Measurements from ENCODE around the gene APOL2.

DNA sequence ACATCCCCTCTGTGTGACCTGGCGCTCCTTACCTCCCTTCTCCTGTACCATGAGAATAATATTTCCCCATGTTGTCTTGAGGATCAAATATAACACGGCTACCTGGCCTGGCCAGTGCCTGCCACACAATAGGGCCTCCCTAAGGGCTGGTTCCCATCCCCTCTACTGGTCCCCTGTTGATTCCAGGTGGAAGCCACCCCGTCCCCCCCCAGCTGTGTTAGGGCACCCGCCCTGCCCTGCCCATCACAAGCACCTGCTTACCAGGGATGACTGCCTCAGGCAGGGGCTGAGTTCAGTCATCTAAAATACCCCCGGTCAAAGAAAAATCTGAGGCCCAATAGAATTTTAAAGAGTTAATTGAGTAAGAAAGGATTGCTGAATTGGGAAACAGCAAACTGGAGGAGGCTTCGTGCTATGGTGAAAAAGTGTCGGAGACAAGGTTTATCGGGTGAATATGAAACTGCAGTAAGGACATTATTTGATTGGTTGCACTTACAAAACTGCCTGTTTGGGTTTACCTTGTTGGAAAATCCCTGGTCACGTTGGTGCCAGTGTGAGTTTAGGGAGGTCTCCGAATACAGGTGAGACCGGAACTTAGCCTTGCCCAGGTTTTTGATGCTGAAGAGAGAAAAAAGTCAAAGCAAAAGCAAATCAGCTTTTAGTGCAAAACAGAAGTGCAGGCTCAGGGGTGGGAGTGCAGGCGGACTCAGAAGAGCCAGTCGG lies 18.8 kb upstream of the APOL2 start:
- TF ChIP-seq, protein P1, sequence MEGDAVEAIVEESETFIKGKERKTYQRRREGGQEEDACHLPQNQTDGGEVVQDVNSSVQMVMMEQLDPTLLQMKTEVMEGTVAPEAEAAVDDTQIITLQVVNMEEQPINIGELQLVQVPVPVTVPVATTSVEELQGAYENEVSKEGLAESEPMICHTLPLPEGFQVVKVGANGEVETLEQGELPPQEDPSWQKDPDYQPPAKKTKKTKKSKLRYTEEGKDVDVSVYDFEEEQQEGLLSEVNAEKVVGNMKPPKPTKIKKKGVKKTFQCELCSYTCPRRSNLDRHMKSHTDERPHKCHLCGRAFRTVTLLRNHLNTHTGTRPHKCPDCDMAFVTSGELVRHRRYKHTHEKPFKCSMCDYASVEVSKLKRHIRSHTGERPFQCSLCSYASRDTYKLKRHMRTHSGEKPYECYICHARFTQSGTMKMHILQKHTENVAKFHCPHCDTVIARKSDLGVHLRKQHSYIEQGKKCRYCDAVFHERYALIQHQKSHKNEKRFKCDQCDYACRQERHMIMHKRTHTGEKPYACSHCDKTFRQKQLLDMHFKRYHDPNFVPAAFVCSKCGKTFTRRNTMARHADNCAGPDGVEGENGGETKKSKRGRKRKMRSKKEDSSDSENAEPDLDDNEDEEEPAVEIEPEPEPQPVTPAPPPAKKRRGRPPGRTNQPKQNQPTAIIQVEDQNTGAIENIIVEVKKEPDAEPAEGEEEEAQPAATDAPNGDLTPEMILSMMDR (IDR thresholded peaks at IDR 0.05), result no peak
- no peak for TF ChIP-seq POLR2A (IDR thresholded peaks at IDR 0.05)
